ENCODE results near the gene TDRD7. TPM values are rescaled to one million over a fixed set of nuclear protein-coding genes. Genes with fewer than 3 reads are reported as not detected.

TDRD7 gene
- total RNA-seq, 1 donor from 2014 or later: 20.4 TPM

- FAIRE-seq: no peak
Measured at GRCh38 chr9:97516111-97516510, 104.2 kb downstream of the TDRD7 start.

DNA sequence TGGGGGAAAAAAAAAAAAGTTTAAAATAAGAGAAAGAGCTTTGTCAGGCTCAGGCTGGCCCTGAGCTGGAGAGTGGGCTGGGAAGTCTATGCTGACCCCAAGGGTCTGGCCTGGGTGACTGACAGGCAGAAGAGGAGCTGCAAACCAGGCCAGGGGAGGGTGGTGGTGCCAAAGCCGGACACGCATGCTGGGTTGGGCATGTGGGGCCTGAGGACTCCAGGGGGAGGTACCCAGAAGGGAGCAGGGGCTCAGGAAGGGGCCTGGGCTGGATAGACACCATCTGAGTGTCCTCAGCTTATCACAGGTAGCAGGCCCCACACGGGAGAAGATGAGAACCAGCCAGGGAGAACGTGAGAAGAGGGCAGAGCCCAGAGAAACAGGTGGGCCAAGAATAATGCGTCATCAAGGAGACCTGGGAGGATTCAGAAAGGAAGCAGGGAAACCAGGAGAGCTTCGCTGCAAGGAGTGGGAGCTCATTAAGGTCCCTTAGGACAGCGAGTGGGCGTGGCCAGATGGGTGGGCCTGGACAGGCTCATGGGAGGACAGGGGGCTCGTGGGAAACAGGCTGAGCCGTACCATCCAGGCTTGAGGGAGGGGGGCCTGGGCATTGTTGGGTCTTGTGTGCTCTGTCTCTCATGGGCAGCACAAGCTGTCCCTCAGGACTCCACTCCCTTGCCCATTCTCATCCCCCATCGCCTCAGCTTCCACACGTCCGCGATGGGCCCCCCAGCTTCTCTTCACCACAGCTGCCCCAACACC, 105.6 kb downstream of the TDRD7 start:
- H3K79me2 ChIP-seq (ENCODE audit: insufficient read depth, low read length): no peaks in the 10 kb centered on the region
- DNase-seq (ENCODE audit: low read depth) (no peak), FAIRE-seq (no peak)
- H3K4me1 ChIP-seq (ENCODE audit: insufficient read depth, low read length): no peaks in the 10 kb centered on the region
- H3K9ac ChIP-seq (ENCODE audit: low read length): no peak overlapping the region
- Mint-ChIP-seq H3K9me3 (ENCODE audit: unreplicated experiment) (peaks cover 3% of the 10 kb centered on the region), H3K27ac (ENCODE audit: unreplicated experiment) (no peak overlapping the region), H3K4me1 (ENCODE audit: low read depth, unreplicated experiment) (no peaks in the 10 kb centered on the region), H3K4me3 (ENCODE audit: unreplicated experiment) (no peak overlapping the region), H3K27me3 (ENCODE audit: low read depth, unreplicated experiment) (peaks cover 61% of the 10 kb centered on the region), H3K36me3 (ENCODE audit: low read depth, unreplicated experiment) (no peaks in the 10 kb centered on the region)
- peaks cover 2% of the 10 kb centered on the region for H3K27me3 ChIP-seq (ENCODE audit: insufficient read depth, low read length)
- H3K36me3 ChIP-seq (ENCODE audit: insufficient read depth, low read length): no peaks in the 10 kb centered on the region
- no peak overlapping the region for H3K4me2 ChIP-seq (ENCODE audit: low read length)
- H3K27ac ChIP-seq (ENCODE audit: low read depth, low read length): no peak overlapping the region
- H3K9me3 ChIP-seq (ENCODE audit: insufficient read depth, low read depth, low read length): no peaks in the 10 kb centered on the region
- H4K20me1 ChIP-seq (ENCODE audit: insufficient read depth, low read length): no peaks in the 10 kb centered on the region
- H2AFZ ChIP-seq (ENCODE audit: low read depth, low read length): no peak overlapping the region
- no peak overlapping the region for H3K4me3 ChIP-seq (ENCODE audit: insufficient read depth, low read depth, low read length)
- TF ChIP-seq, protein P1, sequence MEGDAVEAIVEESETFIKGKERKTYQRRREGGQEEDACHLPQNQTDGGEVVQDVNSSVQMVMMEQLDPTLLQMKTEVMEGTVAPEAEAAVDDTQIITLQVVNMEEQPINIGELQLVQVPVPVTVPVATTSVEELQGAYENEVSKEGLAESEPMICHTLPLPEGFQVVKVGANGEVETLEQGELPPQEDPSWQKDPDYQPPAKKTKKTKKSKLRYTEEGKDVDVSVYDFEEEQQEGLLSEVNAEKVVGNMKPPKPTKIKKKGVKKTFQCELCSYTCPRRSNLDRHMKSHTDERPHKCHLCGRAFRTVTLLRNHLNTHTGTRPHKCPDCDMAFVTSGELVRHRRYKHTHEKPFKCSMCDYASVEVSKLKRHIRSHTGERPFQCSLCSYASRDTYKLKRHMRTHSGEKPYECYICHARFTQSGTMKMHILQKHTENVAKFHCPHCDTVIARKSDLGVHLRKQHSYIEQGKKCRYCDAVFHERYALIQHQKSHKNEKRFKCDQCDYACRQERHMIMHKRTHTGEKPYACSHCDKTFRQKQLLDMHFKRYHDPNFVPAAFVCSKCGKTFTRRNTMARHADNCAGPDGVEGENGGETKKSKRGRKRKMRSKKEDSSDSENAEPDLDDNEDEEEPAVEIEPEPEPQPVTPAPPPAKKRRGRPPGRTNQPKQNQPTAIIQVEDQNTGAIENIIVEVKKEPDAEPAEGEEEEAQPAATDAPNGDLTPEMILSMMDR (IDR thresholded peaks at IDR 0.05; ENCODE audit: insufficient read depth, low read depth, low read length): no peak
- TF ChIP-seq EZH2 (IDR thresholded peaks at IDR 0.05; ENCODE audit: insufficient read depth, low read length): no peak

More at GRCh38 chr9:97516111-97516510, 104.2 kb downstream of the TDRD7 start:
- H3K4me3 Mint-ChIP-seq (ENCODE audit: unreplicated experiment): peak overlapping the region; percentile 11
- peaks cover 4% of the 10 kb centered on the region for H3K4me1 ChIP-seq (ENCODE audit: insufficient read depth, low read length)
- no peak overlapping the region for H2AFZ ChIP-seq (ENCODE audit: low read depth, low read length)
- H3K4me2 ChIP-seq (ENCODE audit: low read length): no peak overlapping the region
- no peaks in the 10 kb centered on the region for H3K79me2 ChIP-seq (ENCODE audit: insufficient read depth, low read length)
- no peaks in the 10 kb centered on the region for H3K36me3 Mint-ChIP-seq (ENCODE audit: low read depth, unreplicated experiment)
- TF ChIP-seq EZH2 (IDR thresholded peaks at IDR 0.05; ENCODE audit: insufficient read depth, low read length): no peak
- TF ChIP-seq, protein P1 (IDR thresholded peaks at IDR 0.05; ENCODE audit: insufficient read depth, low read depth, low read length): no peak
- peaks cover 1% of the 10 kb centered on the region for H3K4me1 Mint-ChIP-seq (ENCODE audit: low read depth, unreplicated experiment)
- peaks cover 2% of the 10 kb centered on the region for H3K27me3 ChIP-seq (ENCODE audit: insufficient read depth, low read length)
- H3K9ac ChIP-seq (ENCODE audit: low read length): no peak overlapping the region
- no peak for DNase-seq (ENCODE audit: low read depth)
- no peaks in the 10 kb centered on the region for H3K9me3 ChIP-seq (ENCODE audit: insufficient read depth, low read depth, low read length)
- no peaks in the 10 kb centered on the region for H4K20me1 ChIP-seq (ENCODE audit: insufficient read depth, low read length)
- H3K36me3 ChIP-seq (ENCODE audit: insufficient read depth, low read length): no peaks in the 10 kb centered on the region
- no peak overlapping the region for H3K27ac ChIP-seq (ENCODE audit: low read depth, low read length)
- peaks cover 3% of the 10 kb centered on the region for H3K9me3 Mint-ChIP-seq (ENCODE audit: unreplicated experiment)
- peaks cover 60% of the 10 kb centered on the region for H3K27me3 Mint-ChIP-seq (ENCODE audit: low read depth, unreplicated experiment)
- H3K27ac Mint-ChIP-seq (ENCODE audit: unreplicated experiment): peak overlapping the region; percentile 19
- H3K4me3 ChIP-seq (ENCODE audit: insufficient read depth, low read depth, low read length): no peak overlapping the region
